T-helper 9 cell (primary cell): ENCODE data around the gene PGLYRP2.

Source experiments
- DNase-seq: peaks from one replicate; pipeline ENCODE4 v3.0.0-alpha.2; 2020

The PGLYRP2 gene

GRCh38 chr19:15453906-15454860, 25.1 kb downstream of the PGLYRP2 start:
- no peak for DNase-seq

GRCh38 chr19:15453091-15453578, 26.2 kb downstream of the PGLYRP2 start:
- DNase-seq, result no peak

- DNase-seq, result peak; percentile 21
Observed at GRCh38 chr19:15452111-15453047, 26.9 kb downstream of the PGLYRP2 start.

- no peak for DNase-seq
Observed at GRCh38 chr19:15450528-15450890, 28.8 kb downstream of the PGLYRP2 start.

- DNase-seq, result peak; percentile 79
Observed at GRCh38 chr19:15449620-15450527, 29.4 kb downstream of the PGLYRP2 start, which contains the start of gene WIZ. Gene WIZ, minus strand, starts transcription at chr19:15449956. Its CDS starts 1,649 bp downstream, at chr19:15448307.

- no peak for DNase-seq
Observed at GRCh38 chr19:15448778-15449619, 30.3 kb downstream of the PGLYRP2 start.

- DNase-seq, result no peak
Observed at GRCh38 chr19:15448044-15448777, 31.1 kb downstream of the PGLYRP2 start.

GRCh38 chr19:15447057-15447456, 32.2 kb downstream of the PGLYRP2 start:
- DNase-seq, result no peak

GRCh38 chr19:15445807-15446376, 33.4 kb downstream of the PGLYRP2 start:
- DNase-seq, result no peak

GRCh38 chr19:15445227-15445605, 34.1 kb downstream of the PGLYRP2 start:
- DNase-seq, result no peak

GRCh38 chr19:15444505-15445226, 34.6 kb downstream of the PGLYRP2 start:
- no peak for DNase-seq

- no peak for DNase-seq
Observed at GRCh38 chr19:15443838-15444237, 35.5 kb downstream of the PGLYRP2 start.

GRCh38 chr19:15443325-15443724, 36.0 kb downstream of the PGLYRP2 start:
- no peak for DNase-seq

GRCh38 chr19:15442142-15442920, 37.0 kb downstream of the PGLYRP2 start:
- no peak for DNase-seq

GRCh38 chr19:15441317-15441716, 38.0 kb downstream of the PGLYRP2 start:
- DNase-seq, result no peak

- DNase-seq, result no peak
Observed at GRCh38 chr19:15439821-15440641, 39.3 kb downstream of the PGLYRP2 start.

- no peak for DNase-seq
Observed at GRCh38 chr19:15439078-15439799, 40.1 kb downstream of the PGLYRP2 start.
